Jurkat, Clone E6-1 (cell line): ENCODE data around the gene CCL17.

Source experiments
- DNase-seq: peaks from one replicate; pipeline ENCODE4 v3.0.0-alpha.2; 2011; ENCODE audit warnings: low read depth, low spot score
- H3K4me3 ChIP-seq: 2 replicates; pipeline ENCODE4 v1.5.1; 2011; ENCODE audit warnings: mild to moderate bottlenecking, low read length, control low read depth, moderate library complexity

The CCL17 gene

GRCh38 chr16:57376313-57376818 is 28.2 kb upstream of the CCL17 start:
- no peak overlapping the region for H3K4me3 ChIP-seq
- no peak for DNase-seq

GRCh38 chr16:57377080-57377841 is 27.3 kb upstream of the CCL17 start:
- DNase-seq, result no peak
- no peak overlapping the region for H3K4me3 ChIP-seq

DNA sequence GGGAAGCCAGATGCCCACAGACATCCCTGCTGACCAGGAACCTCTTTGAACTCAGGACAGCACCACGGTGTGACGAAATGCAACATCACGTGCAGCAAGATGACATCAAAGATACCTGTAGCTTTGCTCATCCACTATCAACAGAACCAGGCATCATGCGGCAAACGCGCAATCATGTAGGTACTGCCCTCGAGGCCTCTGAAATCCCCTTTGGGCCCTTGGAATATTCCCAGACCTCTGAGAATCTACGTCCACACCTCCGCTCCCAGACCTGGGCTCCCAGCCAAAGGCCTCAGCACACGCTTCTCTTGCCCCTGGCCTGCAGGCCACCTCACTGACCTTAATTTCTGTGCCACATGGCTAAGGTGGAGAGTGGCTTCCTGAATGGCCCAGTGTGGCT is 25.0 kb upstream of the CCL17 start:
- no peak for DNase-seq

GRCh38 chr16:57380671-57381462 is 23.7 kb upstream of the CCL17 start:
- H3K4me3 ChIP-seq, result no peak overlapping the region
- DNase-seq, result peak; percentile 17

More for the DNA sequence above, 25.0 kb upstream of the CCL17 start:
- no peak overlapping the region for H3K4me3 ChIP-seq

- no peak for DNase-seq
- no peak overlapping the region for H3K4me3 ChIP-seq
These were observed 22.6 kb upstream of the CCL17 start for GRCh38 chr16:57381791-57382534.

- DNase-seq, result no peak
- no peak overlapping the region for H3K4me3 ChIP-seq
These were observed 21.9 kb upstream of the CCL17 start for GRCh38 chr16:57382535-57383275.

GRCh38 chr16:57383276-57384247 is 21.0 kb upstream of the CCL17 start:
- H3K4me3 ChIP-seq, result no peak overlapping the region
- DNase-seq, result no peak

DNA sequence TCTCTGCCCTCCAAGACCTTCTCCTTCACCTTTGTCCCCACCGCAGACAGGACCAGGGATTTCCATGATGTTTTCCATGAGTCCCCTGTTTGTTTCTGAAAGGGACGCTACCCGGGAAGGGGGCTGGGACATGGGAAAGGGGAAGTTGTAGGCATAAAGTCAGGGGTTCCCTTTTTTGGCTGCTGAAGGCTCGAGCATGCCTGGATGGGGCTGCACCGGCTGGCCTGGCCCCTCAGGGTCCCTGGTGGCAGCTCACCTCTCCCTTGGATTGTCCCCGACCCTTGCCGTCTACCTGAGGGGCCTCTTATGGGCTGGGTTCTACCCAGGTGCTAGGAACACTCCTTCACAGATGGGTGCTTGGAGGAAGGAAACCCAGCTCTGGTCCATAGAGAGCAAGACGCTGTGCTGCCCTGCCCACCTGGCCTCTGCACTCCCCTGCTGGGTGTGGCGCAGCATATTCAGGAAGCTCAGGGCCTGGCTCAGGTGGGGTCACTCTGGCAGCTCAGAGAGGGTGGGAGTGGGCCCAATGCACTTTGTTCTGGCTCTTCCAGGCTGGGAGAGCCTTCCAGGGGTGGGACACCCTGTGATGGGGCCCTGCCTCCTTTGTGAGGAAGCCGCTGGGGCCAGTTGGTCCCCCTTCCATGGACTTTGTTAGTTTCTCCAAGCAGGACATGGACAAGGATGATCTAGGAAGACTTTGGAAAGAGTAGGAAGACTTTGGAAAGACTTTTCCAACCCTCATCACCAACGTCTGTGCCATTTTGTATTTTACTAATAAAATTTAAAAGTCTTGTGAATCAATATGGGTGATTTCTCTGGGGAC is 20.1 kb upstream of the CCL17 start:
- no peak overlapping the region for H3K4me3 ChIP-seq
- no peak for DNase-seq

GRCh38 chr16:57385083-57385482 is 19.5 kb upstream of the CCL17 start:
- no peak overlapping the region for H3K4me3 ChIP-seq
- DNase-seq, result no peak

DNA sequence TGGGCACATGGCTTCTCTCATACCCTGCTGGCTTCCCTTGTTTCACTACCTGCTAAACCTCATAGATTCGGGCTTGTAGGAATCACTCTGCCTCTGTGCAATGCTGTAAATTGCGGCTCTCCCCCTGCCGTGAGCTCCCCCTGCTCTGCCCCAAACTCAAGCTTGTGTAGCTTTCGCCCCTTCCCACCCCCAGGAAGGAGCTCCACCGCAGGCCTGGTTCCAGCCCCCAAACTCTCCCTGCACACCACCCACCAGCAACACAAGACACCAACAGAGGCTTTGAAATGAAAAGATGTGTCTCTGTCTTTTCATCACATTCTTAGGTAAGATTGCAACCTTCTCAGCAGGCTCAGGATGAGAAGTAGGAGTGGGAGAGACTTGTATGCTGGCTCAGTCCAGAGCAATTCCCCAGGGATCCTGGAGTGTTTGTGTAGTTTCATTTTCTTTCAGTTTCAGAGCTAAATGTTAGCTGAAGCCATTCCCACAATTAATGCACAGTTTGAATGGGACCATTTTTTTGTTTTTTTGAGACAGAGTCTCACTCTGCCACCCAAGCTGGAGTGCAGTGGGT is 18.1 kb upstream of the CCL17 start:
- H3K4me3 ChIP-seq, result no peak overlapping the region
- DNase-seq, result no peak

DNA sequence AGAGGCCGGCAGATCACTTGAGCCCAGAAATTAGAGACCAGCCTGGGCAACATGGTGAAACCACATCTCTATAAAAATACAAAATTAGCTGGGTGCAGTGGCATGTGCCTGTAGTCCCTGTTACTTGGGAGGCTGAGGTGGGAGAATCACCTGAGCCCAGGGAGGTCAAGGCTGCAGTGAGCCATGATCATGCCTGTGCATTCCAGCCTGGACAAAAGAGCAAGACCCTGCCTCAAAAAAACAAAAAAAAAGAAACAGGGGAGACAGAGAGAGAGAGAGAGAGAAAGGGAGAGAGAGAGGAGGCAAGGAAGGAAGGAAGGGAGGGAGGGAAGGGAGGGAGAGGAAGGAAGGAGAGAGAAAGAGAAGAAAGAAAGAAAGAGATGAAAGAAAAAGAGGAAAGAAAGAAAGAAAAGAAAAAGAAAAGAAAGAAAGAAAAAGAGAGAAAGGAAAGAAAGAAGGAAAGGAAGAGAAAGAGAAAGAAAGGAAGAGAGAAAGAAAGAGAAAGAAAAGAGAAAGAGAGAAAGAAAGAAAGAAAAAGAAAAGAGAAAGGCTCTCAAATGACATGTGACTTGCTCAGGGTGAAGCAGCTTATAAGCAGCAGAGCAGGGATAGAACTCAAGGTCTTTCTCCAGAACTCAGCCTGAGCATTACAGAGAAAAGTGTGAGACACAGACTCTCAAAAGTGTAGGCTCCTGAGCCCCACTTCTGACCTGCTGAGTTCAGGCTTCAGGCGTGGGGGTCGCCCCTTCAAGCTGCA is 16.8 kb upstream of the CCL17 start:
- no peak for DNase-seq
- H3K4me3 ChIP-seq, result no peak overlapping the region

- DNase-seq, result no peak
- no peak overlapping the region for H3K4me3 ChIP-seq
These were observed 16.0 kb upstream of the CCL17 start for GRCh38 chr16:57388359-57389086.

DNA sequence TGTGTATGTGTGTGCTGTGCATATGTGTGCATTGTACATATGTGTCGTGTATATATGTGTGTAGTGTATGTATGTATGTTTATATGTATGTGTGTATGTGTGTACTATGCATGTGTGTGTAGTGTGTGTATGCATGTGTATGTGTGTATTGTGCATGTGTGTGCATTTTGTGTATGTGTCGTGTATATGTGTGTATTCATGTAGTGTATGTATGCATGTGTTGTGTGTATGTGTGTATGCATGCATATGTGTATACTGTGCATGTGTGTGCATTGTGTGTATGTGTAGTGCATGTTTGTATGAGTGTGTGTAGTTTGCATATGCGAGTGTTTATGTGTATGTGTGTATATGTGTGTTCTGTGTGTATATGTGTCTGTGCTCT is 15.5 kb upstream of the CCL17 start:
- no peak overlapping the region for H3K4me3 ChIP-seq
- DNase-seq, result no peak

- H3K4me3 ChIP-seq, result no peak overlapping the region
- no peak for DNase-seq
These were observed 13.8 kb upstream of the CCL17 start for GRCh38 chr16:57390636-57391295.

GRCh38 chr16:57391300-57391699 is 13.3 kb upstream of the CCL17 start:
- no peak for DNase-seq
- no peak overlapping the region for H3K4me3 ChIP-seq
